Gastroesophageal sphincter (tissue), 4 donors: Measurements from ENCODE around the gene EPHA6. TPM values are rescaled to one million over a fixed set of nuclear protein-coding genes. Genes with fewer than 3 reads are reported as not detected.
"Not testable (repeated sequence)": the region's sequence is repeated elsewhere in the genome, so short reads cannot be mapped to it uniquely, and the experiment has no call there.

Source experiments
- ATAC-seq: fragments of 150-250 bp; one replicate; pipeline ENCODE4 v1.9.1; 2016; ENCODE audit warnings: mild to moderate bottlenecking, moderate library complexity
- H3K27ac ChIP-seq, 4 donors: fragments of 200-600 bp; sonication (generic) in 3 of 4; 1 replicate in 3 of 4; 2 replicates in 1 of 4; pipeline ENCODE4 v1.5.1; 2016 to 2019
- H3K27me3 ChIP-seq: fragments of 200-600 bp; sonication (generic); one replicate; pipeline ENCODE4 v1.5.1; 2019
- H3K36me3 ChIP-seq, 2 donors: fragments of 200-600 bp; sonication (generic); one replicate each; pipeline ENCODE4 v1.5.1; 2019; ENCODE audit warnings: control low read depth in 1 of 2
- H3K4me1 ChIP-seq, 3 donors: fragments of 200-600 bp; sonication (generic); 1 replicate in 2 of 3; 2 replicates in 1 of 3; pipeline ENCODE4 v1.5.1; 2016 to 2019; ENCODE audit warnings: control low read depth in 2 of 3
- H3K4me3 ChIP-seq, 2 donors: fragments of 200-600 bp; sonication (generic); one replicate each; pipeline ENCODE4 v1.5.1; 2019; ENCODE audit warnings: mild to moderate bottlenecking in 1 of 2, moderate library complexity in 1 of 2
- H3K9me3 ChIP-seq, 3 donors: fragments of 200-600 bp; sonication (generic); one replicate each; pipeline ENCODE4 v1.5.1; 2017 to 2019; ENCODE audit warnings: control low read depth in 2 of 3
- CTCF ChIP-seq, 4 experiments: fragments of 200-600 bp in 2 of 4; fragments of 450-650 bp in 2 of 4; sonication (generic) in 1 of 4; IDR thresholded peaks; one replicate each; pipeline ENCODE4 v1.5.1; 2017 to 2019; ENCODE audit warnings: antibody characterized with exemption in 4 of 4, mild to moderate bottlenecking in 2 of 4, moderate library complexity in 2 of 4
- EP300 ChIP-seq: sonication (generic); formaldehyde crosslinking; IDR thresholded peaks from one replicate; pipeline ENCODE4 v1.6.1; 2017; ENCODE audit warnings: antibody characterized with exemption, mild to moderate bottlenecking
- POLR2A ChIP-seq, 2 donors: fragments of 450-650 bp; IDR thresholded peaks; one replicate each; pipeline ENCODE4 v1.6.1; 2017; ENCODE audit warnings: antibody characterized with exemption in 2 of 2, mild to moderate bottlenecking in 2 of 2, moderate library complexity in 1 of 2
- POLR2AphosphoS5 ChIP-seq: sonication (generic); formaldehyde crosslinking; IDR thresholded peaks from one replicate; pipeline ENCODE4 v1.6.1; 2017; ENCODE audit warnings: antibody characterized with exemption
- WGBS, 2 donors: methylation state at CpG; one replicate each; pipeline ENCODE4 v1.1.5; 2018; ENCODE audit warnings: low coverage in 1 of 2; 5-methylcytosine and 5-hydroxymethylcytosine counted together
- total RNA-seq, 4 donors: library from RNA; depleted of rRNA; stranded (reverse); fragments of >200 nt; gene quantifications; one replicate each; pipeline ENCODE4 v1.1.0, GENCODE V29; 2016

EPHA6 gene
- total RNA-seq, 4 donors from 2014 or later = 1.6 to 4.2 (median 2.9) TPM

GRCh38 chr3:97510795-97511194 is 696.4 kb downstream of the EPHA6 start:
- ATAC-seq = no peak
- H3K27ac ChIP-seq = no peak overlapping the region
- H3K27me3 ChIP-seq = no peaks in the 10 kb centered on the region
- WGBS, 2 donors = 79% methylated on average over 2 of the region's 4 CpGs; no CpG with 5 or more reads in 1 of the 2 donors
- H3K4me1 ChIP-seq = no peaks in the 10 kb centered on the region
- peaks cover 0 to 19% (median 0%) of the 10 kb centered on the region in 3 donors for H3K9me3 ChIP-seq
- H3K36me3 ChIP-seq = no peaks in the 10 kb centered on the region
- H3K4me3 ChIP-seq = no peak overlapping the region
- TF ChIP-seq POLR2AphosphoS5 (no peak), CTCF (IDR thresholded peaks at IDR 0.05) (no peak), EP300 (no peak), POLR2A (IDR thresholded peaks at IDR 0.05) (no peak)

DNA sequence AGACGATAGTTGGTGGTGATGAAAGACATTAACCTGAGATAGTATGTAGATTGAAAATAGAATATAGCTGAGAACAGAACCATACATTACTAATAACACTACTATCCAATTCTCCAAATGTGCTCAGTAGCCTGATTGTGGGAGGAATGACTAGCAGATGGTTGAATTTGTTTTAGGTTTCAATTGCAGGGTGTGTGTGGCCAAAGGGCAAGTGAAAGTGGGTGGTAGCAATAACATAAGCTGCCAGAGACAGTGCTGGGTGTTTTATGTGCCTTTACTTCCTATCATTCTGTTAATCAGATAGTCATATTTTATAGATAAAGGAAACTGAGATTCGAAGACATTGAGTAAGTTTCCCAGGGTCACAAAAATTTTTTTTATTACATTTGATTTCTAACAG is 700.7 kb downstream of the EPHA6 start:
- peaks cover 0 to under 1% (median 0%) of the 10 kb centered on the region in 3 donors for H3K9me3 ChIP-seq
- WGBS, 2 donors = 83 to 94% methylated on average over 2 of the region's 2 CpGs
- H3K27me3 ChIP-seq = no peaks in the 10 kb centered on the region
- H3K4me3 ChIP-seq = no peak overlapping the region
- no peaks in the 10 kb centered on the region for H3K36me3 ChIP-seq
- no peak overlapping the region for H3K27ac ChIP-seq
- no peaks in the 10 kb centered on the region for H3K4me1 ChIP-seq
- TF ChIP-seq POLR2AphosphoS5 = no peak
- TF ChIP-seq CTCF (IDR thresholded peaks at IDR 0.05) = no peak
- no peak for TF ChIP-seq EP300
- TF ChIP-seq POLR2A (IDR thresholded peaks at IDR 0.05) = no peak
- ATAC-seq = no peak

GRCh38 chr3:97530691-97531090 is 716.3 kb downstream of the EPHA6 start:
- ATAC-seq = no peak
- no peak overlapping the region for H3K27ac ChIP-seq
- H3K27me3 ChIP-seq = no peaks in the 10 kb centered on the region
- H3K9me3 ChIP-seq = no peaks in the 10 kb centered on the region
- WGBS, 2 donors = 86 to 97% methylated on average over 2 of the region's 2 CpGs
- no peak for TF ChIP-seq POLR2AphosphoS5
- TF ChIP-seq EP300 = no peak
- no peak for TF ChIP-seq POLR2A (IDR thresholded peaks at IDR 0.05)
- no peak for TF ChIP-seq CTCF (IDR thresholded peaks at IDR 0.05)
- no peak overlapping the region for H3K4me3 ChIP-seq
- no peaks in the 10 kb centered on the region for H3K36me3 ChIP-seq
- H3K4me1 ChIP-seq = no peaks in the 10 kb centered on the region

DNA sequence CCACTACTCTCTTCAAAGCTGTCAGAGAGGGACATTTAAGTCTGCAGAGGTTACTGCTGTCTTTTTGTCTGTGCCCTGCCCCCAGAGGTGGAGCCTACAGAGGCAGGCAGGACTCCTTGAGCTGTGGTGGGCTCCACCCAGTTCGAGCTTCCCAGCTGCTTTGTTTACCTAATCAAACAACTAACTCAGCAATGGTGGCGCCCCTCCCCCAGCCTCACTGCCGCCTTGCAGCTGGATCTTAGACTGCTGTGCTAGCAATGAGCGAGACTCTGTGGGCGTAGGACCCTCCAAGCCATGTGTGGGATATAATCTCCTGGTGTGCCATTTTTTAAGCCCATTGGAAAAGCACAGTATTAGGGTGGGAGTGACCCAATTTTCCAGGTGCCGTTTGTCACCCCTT is 733.2 kb downstream of the EPHA6 start:
- not testable (repeated sequence) for ATAC-seq, H3K4me1 ChIP-seq, H3K27ac ChIP-seq, H3K4me3 ChIP-seq, H3K27me3 ChIP-seq, H3K36me3 ChIP-seq
- WGBS, 2 donors = 80% methylated on average over 5 of the region's 6 CpGs; no CpG with 5 or more reads in 1 of the 2 donors
- peaks cover 0 to 14% (median 0%) of the 10 kb centered on the region in 3 donors for H3K9me3 ChIP-seq

DNA sequence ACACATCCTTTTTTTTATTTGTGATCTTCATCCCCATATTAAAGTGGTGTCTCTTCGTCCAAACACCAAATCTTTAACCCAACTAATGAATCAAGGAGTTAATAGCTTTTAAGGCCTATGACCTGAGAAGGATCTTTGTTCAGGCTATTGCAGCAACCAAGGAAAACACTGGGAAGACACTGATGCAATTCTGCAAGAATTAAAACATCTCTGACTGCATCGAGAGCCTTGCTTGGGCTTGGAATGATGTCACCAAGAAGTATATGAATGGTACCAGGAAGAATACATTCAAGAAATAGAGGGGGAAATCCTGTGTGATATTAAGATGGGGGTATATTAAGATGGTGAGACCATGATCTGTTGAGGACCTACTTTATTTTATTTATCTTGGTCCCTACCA is 736.0 kb downstream of the EPHA6 start:
- Histone ChIP-seq H3K9me3 (peaks cover 0 to 14% (median 0%) of the 10 kb centered on the region in 3 donors), H3K27me3 (no peaks in the 10 kb centered on the region), H3K4me3 (no peak overlapping the region), H3K27ac (no peak overlapping the region), H3K36me3 (no peaks in the 10 kb centered on the region), H3K4me1 (no peaks in the 10 kb centered on the region)
- TF ChIP-seq POLR2AphosphoS5 = no peak
- no peak for TF ChIP-seq EP300
- no peak for TF ChIP-seq CTCF (IDR thresholded peaks at IDR 0.05)
- no peak for TF ChIP-seq POLR2A (IDR thresholded peaks at IDR 0.05)
- no peak for ATAC-seq
- 74 to 88% methylated on average over 2 of the region's 2 CpGs for WGBS, 2 donors
